Panc1 (cell line): ENCODE measurements around the gene POMT2.

ENCODE experiments used
- CTCF ChIP-seq: fragments of 450-650 bp; IDR thresholded peaks from 2 replicates; pipeline ENCODE4 v1.5.1; 2017; ENCODE audit warnings: mild to moderate bottlenecking
- POLR2AphosphoS5 ChIP-seq: IDR thresholded peaks from 2 replicates; pipeline ENCODE4 v1.6.1; 2012; ENCODE audit warnings: mild to moderate bottlenecking, low read depth, low read length, moderate library complexity
- SIN3A ChIP-seq: IDR thresholded peaks from 2 replicates; pipeline ENCODE4 v1.6.1; 2012; ENCODE audit warnings: low read depth, mild to moderate bottlenecking, low read length, moderate library complexity, borderline replicate concordance; ENCODE audit not compliant: insufficient read depth

- TF ChIP-seq CTCF = no peak
- TF ChIP-seq POLR2AphosphoS5 = no peak
- TF ChIP-seq SIN3A = no peak
Observed at GRCh38 chr14:77310026-77310425, 10.7 kb downstream of the POMT2 start.
